Stimulated activated CD8-positive, alpha-beta memory T cell treated with anti-CD3 and anti-CD28 coated beads, Interleukin-7, amount 100 ng/mL, for 4 hours (primary cell): ENCODE data around the gene CISD3.

ENCODE experiments used
- DNase-seq, 2 donors: peaks; one replicate each; pipeline ENCODE4 v3.0.0-alpha.2; 2020; ENCODE audit warnings: low read depth in 2 of 2

The CISD3 gene

GRCh38 chr17:38728290-38728831 lies 1.8 kb upstream of the CISD3 start:
- DNase-seq = peak; percentile 74 to 81

- DNase-seq = no peak
Measured at GRCh38 chr17:38729368-38729885, 714 bp upstream of the CISD3 start.

GRCh38 chr17:38730526-38731379 lies 612 bp downstream of the CISD3 start:
- DNase-seq = no peak

DNA sequence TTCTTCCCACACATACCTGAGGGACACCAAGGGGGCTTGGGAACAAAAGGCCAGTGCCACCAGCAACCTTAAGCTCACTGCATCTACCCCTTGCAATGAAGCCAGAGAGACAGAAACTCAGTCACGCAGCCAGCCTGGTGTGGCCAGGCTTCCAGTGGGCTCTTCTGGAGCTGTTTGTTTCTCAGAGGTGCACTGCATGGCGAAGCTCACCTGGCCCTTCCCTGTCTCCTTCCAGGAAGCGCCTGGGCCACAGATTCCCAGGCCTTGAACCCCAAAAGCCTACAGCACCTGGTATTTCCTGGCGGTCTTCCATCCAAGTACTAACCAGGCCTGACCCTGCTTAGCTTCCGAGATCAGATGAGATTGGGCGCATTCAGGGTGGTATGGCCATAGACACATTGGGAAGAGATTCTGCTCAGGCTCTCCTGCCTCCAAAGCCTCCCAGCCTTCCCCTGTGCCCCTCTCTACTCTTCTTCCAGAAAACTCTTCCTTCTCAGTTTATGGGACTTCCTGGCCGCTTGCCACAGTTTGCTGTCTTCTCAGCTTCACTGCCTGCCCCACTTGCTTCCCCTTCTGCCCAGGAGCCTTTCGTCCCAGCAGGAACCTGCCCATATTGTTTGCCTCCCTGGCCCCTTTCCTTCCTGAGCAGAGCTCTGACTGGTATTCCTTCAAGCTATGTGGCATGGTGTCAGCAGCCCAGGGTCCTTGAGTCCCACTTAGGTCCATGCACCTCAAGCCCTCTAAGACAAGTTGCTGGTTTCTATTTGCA lies 1.6 kb downstream of the CISD3 start:
- no peak for DNase-seq

DNA sequence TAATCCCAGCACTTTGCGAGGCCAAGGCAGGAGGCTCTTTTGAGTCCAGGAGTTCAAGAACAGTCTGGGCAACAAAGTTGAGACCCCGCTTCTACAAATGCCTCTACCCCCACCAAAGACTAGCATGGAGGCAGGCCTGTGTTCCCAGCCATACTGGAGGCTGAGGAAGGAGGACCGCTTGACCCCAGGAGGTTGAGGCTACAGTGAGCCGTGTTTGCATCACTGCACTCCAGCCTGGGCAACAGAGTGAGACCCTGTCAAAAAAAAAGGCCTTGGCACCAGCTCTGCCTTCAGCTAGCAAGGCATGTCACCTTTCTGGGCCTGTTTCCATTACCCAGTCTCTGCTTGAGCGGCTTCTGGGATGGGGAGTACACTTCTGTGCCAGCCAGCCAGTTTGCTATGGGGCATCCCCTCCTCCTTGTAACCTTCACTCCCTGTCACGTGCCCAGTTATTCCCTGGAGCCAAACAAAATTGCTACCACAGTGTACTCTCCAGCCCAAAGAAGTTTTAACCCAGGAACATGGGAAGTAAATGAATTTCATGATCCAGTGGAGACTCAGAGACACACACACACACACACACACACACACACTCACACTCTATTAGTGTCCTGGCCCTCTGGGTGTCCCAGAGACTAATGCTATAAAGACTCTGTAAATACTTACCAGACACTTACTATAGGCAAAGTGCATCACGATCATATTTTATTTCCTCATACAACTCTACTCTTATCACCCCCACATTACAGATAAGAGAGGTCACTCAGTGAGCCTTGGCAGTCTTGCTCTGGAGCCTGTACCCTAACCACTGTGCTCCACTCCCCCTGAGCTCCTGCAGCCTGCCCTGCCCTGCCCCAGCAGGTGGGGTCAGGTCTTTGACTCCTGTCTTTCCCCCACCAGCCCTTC lies 2.5 kb downstream of the CISD3 start:
- no peak for DNase-seq

GRCh38 chr17:38733282-38733981 lies 3.3 kb downstream of the CISD3 start:
- no peak for DNase-seq

GRCh38 chr17:38733982-38734973 lies 4.1 kb downstream of the CISD3 start:
- DNase-seq = no peak

- DNase-seq = peak; percentile 62 to 68
Measured at GRCh38 chr17:38735161-38735997, 5.2 kb downstream of the CISD3 start.

DNA sequence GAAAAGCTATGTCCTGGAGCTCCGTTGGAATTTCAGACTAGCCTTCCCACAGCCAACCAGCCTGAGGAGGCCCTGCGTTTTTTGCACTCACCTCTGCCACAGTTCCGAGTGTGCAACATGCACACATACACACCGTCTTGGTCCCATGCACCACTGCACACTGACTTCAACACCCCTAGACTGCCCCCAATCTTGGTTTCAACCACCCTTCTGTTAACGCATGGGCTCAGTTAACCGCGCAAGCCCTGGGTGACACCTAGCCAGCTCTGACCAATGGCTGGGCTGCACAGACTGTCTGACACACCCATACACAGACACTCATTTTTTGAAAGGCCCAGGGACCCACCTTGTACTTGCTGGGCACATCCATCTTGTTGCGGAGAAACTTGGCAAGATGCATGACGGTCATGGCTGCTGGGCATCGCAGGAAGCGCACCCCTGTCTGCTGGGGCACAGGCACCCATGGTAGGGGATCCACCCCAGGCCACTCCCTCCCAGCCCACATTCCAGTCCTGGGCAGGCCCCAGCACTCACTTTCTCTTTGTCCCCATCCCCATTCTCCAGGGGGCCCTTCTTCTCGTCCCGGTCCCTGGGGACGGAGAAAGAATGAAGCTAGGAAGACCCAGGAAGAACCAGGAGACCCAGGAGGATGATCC lies 8.0 kb downstream of the CISD3 start:
- DNase-seq = no peak

DNA sequence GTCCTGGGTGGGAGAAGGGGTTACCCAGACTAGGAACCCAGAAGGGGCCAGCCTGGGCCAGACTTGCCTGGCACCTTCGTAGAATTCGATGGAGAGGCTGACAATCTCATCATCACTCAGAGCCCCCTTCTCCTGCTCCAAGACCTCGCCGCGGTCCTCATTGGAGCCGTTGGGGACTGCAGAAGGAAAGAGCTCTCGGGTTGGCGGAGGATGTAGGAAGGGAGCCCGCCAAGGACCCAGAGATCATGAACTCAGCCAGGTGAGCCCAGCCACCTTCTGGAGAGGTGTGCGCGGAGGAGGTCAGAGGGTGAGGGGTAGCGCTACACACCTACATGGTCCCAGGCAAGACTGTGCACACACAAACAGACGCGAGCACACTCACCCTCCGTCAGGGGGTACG lies 8.5 kb downstream of the CISD3 start:
- DNase-seq = no peak

DNA sequence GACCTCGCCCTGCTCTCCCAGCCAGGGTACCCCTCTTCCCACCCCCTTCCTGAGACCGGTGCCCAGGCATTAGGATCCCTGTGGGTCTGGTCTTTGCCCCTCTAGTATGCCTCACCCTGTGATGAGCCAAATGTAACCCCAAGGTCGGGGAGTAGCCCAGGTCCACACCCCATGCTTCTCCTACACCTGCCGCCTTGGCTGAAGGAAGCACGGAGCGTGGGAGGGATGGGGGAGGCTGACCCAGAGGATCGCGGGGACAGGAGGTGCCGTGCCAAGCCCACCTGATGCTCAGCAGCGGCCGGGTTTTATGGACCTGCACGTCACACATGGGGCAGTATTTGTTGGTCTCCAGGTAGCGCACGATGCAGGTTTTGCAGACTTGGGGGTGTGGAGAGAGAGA lies 9.2 kb downstream of the CISD3 start:
- DNase-seq = no peak

- DNase-seq = no peak
Measured at GRCh38 chr17:38740044-38740443, 9.9 kb downstream of the CISD3 start.

GRCh38 chr17:38740806-38741205 lies 10.7 kb downstream of the CISD3 start:
- no peak for DNase-seq

DNA sequence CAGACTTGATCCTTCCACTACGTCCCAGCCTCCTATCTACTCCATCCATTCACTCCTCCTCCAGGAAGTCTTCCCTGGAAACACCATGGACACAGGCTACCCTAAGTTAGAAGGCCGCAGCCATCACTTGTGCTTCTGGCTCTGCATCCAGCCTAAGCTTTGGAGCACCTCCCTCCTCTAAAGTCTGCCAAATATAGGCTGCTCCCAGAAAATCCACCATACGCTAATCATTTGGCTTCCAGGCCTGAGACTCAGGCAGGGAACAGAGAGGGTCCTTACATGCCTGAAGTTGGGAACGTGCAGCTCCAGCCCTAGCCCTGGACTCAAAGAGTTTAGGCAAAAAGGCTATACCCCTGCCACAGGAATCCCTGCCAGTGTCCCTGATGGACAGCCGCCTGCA lies 11.3 kb downstream of the CISD3 start:
- DNase-seq = no peak

DNA sequence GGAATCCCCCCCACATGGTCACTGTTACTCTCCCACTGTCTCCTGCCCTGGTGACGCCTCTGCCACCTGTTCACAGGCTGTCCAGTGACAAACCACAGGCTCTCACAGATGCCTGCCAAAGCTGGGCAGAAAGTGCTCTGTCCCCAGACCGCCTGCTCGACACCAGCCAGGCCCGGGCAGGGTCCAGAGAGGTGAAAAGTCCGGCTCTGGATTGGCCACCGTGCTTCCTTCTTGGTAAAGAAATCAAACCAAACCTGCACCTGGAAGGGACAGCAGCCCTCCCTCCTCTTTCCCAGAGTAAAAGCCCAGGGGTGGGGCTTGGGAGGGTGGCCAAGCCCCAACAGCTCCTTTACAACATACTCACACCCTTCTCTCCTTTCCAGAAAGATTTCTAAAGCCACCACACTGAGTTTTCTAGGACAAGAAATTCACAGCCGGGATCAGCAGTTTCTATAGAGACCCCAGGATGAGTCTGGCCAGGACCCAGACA lies 11.8 kb downstream of the CISD3 start:
- no peak for DNase-seq

GRCh38 chr17:38742411-38743308 lies 12.5 kb downstream of the CISD3 start:
- DNase-seq = no peak
